ENCODE measurements around the gene ABCC12. TPM values are rescaled to one million over a fixed set of nuclear protein-coding genes. Genes with fewer than 3 reads are reported as not detected.
A peak's percentile ranks its signal among the peaks of the same experiment; 100 is the strongest.

The ABCC12 gene
- polyA plus RNA-seq, 1 donor = 0.13 TPM

DNA sequence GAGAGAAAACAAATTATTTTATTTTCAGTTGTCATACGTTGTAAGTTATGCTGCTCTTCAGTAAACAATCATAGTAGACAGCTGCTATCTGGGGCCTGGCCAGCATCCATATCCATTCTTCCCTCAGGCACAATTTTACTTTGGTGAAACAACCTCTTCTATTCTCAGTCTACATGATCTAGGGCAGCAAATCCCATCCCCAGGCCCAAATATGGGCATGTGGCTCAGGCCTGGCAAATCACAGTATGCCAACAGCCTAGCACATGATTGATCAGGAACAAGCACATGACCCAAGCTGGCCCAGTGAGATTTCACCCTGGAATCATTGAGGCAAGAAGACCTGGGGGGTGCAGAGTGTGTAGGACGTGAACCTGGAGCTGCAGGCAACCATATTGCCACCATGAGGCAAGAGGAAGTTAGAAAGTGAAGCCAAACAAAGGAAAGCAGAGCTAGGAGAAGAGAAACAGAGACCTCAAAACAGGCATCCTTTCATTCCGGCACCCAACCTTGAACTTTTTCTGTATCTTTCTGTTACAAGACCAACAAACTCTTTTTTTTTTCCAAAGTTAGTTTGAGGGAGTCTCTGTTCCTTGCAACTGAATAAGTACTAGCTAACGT is 10.3 kb upstream of the ABCC12 start:
- no peak for DNase-seq

DNA sequence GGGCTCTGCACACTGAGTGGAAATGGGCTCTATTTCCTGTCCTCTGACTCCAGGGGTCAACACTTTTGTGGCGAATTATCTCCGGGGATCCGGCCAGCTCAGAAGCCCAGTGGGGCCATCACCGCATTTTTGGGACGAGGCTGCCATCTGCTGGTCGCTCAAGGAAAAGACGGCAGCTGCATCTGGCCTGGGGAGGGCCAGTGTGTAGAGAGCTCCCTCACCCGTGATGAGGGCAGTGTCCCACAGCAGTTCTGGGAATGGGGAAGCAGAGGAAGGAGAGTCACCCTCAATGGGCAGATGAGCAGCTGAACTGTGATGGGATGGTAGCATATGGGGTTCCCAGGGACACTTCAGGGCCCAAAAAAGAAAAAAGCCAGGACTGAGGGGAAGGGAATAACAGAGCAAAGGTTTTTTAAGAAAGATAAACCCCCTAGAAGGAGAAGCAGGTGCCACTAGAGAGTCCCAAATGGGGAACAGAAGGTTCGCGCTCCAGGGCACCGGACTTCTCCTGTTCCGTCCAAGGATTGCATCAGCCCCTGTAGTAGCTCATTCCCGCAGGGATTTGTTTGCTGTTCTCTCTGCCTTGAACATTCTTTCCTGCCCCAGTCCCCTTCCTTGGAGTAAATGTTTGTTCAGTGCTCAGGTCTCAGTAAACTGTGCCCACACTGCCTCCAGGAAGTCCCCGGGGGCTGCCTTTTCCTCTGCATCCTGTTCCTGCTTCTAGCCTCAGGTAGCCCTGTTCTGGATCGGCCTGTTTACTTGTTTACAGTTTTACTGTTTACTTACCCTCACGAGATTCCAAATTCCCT is 9.3 kb upstream of the ABCC12 start:
- DNase-seq = peak; percentile 51

DNA sequence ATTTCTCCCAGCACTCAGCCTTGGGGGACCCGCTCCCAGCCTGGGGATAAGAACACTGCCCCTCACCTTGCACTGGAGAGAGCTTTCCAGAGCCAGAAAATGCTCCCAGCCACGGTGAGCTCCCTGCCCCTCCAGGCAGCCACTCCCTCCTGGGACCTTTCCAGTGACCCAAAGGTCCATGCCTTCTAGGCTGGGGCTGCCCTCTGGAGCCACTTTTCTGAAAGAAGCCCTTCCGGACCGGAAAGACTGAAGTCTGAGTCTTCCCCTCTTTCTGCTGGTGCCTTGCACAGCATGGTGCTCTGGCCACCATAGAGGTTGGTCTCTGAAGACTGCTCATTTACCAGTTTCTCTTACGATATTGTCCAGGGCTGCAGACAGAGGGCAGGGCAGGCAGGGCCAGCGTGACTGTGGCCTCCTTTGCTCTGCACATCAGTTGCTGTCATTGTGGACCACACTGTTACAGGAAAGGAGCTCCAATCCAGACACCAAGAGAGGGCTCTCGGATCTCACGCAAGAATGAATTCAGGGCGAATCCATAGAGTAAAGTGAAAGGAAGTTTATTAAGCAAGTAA is 7.1 kb upstream of the ABCC12 start:
- no peak for DNase-seq

GRCh38 chr16:48161906-48162305 is 6.1 kb upstream of the ABCC12 start:
- DNase-seq = no peak

GRCh38 chr16:48160575-48160974 is 4.8 kb upstream of the ABCC12 start:
- no peak for DNase-seq

- DNase-seq = no peak
These were observed 2.5 kb upstream of the ABCC12 start for GRCh38 chr16:48158296-48158695.

DNA sequence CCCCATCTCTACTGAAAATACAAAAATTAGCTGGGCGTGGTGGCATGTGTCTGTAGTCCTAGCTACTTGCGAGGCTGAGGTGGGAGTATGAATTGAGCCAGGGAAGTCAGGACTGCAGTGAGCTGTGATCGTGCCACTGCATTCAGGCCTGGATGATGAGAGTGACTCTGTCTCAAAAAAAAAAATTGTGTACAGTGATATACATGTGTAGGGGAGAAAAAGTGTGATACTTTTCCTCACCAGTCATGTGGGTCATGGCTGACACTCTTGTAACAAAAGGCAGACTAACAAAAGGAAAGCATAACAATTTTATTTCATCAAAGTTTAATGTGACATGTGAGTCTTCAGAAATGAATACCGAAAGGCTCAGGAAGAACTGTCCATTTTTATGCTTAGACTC is 2.0 kb upstream of the ABCC12 start:
- DNase-seq = no peak

DNA sequence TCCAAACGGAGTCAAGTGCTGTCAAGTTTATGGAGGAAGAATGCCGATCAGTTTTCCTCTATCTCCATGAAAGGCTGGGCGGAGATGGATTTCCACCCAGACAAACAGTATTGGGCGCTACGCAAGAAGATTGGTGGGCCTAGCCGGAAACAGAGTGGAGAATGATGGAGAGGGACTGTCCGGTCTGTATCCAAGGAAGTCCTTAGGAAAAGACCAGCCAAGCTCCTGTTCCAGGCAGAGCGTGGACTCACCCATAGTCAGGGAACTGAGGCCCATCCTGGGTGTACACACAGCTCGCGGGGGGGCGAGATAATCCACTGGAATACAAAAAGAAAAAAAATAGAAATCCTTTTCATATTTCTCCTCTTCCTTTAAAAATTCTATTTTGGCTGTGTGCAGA is 1.5 kb upstream of the ABCC12 start:
- DNase-seq = no peak

DNA sequence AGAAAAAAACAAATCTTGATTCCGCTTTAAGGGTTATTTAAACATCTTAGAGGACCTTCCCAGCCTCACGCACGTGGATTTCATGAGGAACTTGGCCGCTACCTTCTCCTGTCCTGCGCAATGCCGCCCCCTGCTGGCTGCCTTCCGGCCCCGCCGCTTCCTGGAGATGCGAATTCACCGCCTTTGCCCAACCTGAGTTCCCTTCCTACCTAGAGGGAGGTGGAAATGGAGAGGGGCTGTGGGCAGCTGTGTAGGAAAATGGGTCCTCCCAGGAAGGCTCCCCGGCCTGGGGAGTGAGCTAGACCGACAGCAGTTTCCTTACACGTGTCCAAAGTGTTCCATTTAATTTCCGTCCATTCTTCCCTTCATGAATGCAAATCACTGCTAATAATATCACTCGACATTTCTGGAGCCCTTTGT is 1.0 kb upstream of the ABCC12 start:
- peak; percentile 65 for DNase-seq

DNA sequence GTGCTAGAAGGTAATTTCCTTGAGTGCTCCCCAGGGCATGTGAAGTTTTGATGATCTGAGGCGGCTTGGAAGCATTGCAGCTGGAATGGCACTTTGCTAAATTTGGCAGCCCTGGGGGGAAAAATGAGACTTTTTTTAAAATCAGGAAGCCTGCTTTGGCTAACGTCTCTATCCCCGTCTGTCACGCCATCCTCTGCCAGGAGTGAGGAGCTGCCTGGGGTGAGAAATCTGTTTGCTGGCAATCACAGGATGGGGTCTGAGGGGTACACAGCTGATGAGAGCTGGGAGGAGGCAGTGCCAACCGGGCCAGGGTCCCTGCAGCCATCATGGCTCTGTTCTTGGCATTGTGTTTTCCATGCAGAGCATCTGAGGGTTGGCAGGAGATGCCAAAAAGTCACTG is 2.0 kb downstream of the ABCC12 start:
- DNase-seq = no peak

DNA sequence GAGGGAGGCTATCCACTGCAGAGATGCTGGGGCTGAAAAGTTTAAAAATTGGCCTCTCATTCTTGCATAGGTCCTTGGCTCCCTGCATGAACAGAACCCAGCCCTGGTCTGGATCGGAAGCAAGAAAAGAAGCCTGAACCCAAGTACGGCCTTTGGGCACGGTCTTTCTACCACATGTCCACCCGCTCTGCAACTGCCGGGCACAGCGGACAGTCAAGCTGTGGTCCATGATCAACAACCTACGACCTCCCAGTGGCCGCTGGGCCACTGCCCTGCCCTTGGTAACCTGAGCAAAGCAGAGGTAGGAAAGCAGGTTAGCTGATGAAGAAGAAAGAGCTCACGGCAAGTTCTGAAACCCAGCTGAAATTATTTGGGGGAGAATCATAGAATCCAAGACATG is 3.6 kb downstream of the ABCC12 start:
- no peak for DNase-seq

DNA sequence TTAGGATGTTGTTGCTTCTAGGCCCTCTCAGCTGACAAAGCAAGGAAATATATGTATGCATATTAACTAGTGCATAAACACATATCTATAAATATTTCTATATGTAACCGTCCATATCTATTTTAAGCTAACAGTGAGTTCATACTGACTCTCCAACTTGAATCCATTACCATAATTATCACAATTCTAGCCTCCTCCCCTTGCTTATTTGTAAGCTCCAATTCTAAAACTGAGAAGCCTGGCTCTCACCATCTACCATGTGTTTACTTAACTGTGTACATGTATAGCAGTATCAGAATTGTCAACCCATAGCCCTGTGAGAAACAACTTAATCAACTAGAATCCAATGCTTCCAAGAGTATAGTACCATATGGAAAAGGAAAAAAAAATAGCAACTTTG is 5.1 kb downstream of the ABCC12 start:
- DNase-seq = no peak

DNA sequence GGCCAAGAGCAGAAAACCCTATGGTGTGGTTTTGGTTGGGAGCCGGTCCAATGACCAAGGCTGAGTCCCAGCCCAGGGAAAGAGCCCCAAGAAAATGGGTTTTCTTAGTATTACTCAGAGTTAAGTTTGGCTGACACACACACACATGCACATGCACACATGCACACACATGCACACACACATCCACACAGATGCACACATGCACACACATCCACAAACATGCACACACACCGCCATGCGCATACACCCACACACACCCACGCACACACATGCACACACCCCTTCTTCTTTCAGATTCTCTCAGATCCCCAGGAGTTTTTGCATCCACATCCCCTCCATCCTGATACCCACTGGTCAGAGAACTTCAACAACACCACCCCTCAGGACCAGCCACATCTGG is 9.1 kb downstream of the ABCC12 start:
- no peak for DNase-seq

DNA sequence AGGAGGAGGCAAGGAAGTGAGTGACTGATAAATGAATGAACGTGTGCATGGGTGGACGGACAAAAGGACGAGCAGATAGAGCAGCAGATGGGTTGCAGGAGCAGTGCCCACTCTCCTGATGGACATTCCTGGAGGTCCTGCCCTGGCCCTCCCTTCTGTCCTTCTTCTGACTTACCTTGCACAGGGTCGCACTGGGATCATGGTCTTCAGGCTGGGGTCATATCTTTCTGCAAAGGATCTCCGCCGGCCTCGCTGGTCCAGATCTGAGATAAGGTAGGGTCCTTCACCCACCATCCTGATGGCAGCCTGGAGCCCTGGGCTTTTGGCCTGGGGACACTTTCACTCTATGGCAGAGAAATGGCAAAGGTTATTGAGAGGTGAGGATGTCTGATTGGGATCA is 9.7 kb downstream of the ABCC12 start:
- no peak for DNase-seq

DNA sequence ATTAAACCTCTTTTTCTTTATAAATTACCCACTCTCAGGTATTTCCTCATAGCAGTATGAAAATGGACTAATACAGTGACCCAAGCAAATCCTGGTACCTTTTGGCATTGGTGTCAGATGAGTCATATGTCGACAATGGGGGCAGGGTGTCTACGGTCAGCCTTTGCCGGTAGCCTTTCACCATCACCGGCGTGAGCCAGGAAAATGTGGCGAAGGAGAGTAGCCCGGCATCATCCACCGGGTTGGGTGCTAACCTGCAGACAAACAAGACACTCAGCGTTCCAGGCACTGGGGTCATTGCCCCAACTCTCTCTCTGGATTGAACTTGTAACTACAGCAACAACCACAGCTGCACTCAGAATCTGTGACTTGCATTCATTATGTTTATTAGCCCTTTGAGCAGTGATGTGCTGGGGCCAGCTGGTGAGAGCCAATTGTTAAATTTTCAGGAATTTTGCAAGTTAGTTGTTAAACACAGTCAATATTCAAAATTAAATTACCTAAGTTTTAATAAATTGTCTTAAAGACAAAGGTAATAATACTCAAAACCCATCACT is 11.9 kb downstream of the ABCC12 start:
- DNase-seq = no peak

DNA sequence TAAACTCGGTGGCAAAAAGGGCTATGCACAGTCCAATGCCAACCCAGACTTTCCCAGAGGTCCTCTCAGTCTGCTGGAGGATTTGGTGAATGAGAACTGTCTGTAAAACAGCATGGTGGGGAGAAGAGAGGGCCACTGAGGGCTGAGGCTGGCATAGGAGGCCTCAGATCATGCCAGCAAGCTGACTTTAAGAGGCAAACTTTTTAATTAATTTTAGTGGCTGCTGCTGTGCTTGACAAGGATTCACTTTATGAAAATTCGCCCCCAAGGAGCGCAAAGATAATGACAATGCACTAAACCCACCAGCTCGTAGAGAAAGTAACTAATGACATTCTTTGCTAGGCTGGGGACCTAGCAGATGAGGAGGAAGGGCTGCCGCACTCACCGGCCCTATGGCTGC is 15.0 kb downstream of the ABCC12 start:
- no peak for DNase-seq

DNA sequence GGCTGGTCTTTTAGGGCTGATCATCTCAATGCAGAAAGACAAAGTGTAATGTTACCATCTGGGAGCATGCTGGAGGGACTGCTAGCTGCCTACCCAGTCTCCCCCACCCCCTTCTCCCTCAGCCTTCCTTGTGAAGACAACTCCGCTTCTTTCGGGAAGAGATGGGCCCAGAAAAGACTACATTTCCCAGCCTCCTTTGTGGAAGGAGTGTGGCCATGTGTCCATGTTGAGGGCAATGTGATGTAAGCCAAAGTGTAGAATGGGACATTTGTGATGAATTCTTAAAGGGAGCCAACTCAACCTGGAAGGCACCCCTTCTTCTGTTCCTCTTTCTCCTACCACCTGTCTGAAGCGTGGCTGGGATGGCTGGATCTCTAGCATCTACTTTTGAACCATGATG is 16.3 kb downstream of the ABCC12 start:
- no peak for DNase-seq

DNA sequence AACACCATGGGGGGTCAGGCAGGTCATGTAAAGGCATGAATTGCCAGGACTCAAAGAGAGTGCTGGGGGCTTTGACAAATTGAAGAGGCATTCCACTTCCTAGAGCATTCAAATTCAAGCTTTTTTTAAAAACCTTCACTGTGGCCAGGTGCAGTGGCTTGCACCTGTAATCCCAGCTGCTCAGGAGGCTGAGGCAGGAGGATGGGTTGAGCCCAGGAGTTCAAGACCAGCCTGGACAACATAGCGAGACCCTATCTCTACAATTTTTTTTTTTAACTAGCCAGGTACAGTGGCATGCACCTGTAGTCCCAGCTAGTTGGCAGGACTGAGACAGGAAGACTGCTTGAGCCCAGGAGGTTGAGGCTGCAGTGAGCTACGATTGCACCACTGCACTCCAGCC is 17.2 kb downstream of the ABCC12 start:
- no peak for DNase-seq

DNA sequence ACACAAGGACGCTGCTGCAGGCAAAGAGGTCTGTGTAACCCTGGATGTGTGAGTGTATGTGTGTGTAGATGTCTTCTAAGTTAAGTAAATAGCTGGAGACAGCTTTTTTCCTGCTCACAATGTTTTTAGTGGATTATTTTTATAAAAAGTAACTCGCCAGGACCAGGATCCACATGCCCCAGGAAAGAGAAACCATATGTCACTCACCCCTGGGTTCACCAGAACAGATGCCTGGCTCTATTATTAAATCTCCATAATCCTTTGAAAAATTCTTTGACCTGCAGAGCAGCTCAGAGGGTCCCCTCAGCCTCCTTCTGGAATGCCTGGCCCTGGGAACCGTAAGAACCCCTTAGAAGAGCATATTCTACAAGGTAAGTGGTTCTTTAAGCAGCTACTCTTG is 18.0 kb downstream of the ABCC12 start:
- DNase-seq = no peak

GRCh38 chr16:48136547-48137360 is 19.0 kb downstream of the ABCC12 start:
- no peak for DNase-seq

- DNase-seq = no peak
These were observed 22.2 kb downstream of the ABCC12 start for GRCh38 chr16:48133455-48134211.

DNA sequence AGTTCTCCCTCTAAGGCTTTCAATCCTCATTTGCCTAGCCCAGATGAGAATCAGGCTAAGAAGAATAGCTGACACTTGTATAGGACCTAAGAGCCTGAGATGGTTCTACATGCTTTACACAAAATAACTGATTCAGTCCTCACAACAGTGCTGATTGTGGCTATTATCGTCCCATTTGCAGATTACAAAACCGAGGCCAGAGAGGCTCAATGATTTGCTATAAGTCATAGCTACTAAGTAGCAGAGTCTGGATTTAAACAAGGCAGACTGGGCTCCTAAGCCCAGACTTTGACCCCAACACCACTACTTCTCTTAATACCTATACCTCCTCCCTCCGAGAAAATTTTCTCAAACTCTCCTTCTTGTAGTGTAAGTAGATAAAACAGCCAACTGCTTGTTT is 23.1 kb downstream of the ABCC12 start:
- no peak for DNase-seq
